Esophagus muscularis mucosa (tissue), 4 donors: ENCODE data around the gene PAF1.

Experiments used
- EP300 ChIP-seq: sonication (generic); formaldehyde crosslinking; IDR thresholded peaks from one replicate; pipeline ENCODE4 v1.6.1; 2017; ENCODE audit warnings: antibody characterized with exemption
- POLR2AphosphoS5 ChIP-seq, 2 donors: sonication (generic); formaldehyde crosslinking; IDR thresholded peaks; one replicate each; pipeline ENCODE4 v1.6.1; 2017; ENCODE audit warnings: antibody characterized with exemption in 2 of 2
- TF ChIP-seq, protein P1 (sequence below), 3 experiments: fragments of 200-600 bp in 2 of 3; fragments of 450-650 bp in 1 of 3; sonication (generic) in 2 of 3; IDR thresholded peaks; one replicate each; pipeline ENCODE4 v1.5.1; 2017 to 2019; ENCODE audit warnings: antibody characterized with exemption in 3 of 3, mild to moderate bottlenecking in 2 of 3, moderate library complexity in 1 of 3

DNA sequence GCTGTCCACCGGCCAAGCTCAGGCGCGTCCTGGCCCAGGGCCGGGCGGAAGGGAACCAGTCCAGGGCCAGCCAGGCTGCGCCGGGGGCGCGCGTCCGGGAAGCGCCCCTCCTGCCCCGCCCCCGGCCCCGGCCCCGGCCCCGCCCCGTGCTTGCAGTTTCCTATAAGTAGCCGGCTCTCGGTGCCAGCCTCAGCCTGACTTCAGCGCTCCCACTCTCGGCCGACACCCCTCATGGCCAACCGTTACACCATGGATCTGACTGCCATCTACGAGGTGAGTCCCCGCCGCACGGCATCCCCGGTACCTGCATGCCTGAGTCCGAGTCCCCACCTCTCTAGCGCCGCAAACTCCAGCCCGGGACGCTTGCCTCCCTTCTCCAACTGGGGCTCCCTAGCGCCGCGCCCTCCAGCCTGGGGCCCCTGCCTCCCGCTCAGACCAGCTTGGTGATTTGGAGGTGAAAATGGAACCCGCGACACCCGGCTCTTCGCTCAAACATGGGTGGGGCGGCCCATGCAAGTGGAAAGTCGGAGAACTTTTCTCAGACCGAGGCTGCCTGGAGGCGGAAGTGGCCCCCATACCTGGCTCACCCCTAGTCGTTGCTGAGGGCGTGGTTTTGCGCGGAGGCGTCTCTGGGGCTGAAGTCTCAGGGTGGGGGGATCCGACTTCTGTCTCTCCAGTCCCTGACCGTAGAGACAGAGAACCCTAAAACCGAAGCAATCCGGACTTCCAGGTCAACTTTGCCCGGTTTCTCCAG, 15.9 kb upstream of the PAF1 start, which contains the start of gene ZFP36:
- TF ChIP-seq, protein P1, sequence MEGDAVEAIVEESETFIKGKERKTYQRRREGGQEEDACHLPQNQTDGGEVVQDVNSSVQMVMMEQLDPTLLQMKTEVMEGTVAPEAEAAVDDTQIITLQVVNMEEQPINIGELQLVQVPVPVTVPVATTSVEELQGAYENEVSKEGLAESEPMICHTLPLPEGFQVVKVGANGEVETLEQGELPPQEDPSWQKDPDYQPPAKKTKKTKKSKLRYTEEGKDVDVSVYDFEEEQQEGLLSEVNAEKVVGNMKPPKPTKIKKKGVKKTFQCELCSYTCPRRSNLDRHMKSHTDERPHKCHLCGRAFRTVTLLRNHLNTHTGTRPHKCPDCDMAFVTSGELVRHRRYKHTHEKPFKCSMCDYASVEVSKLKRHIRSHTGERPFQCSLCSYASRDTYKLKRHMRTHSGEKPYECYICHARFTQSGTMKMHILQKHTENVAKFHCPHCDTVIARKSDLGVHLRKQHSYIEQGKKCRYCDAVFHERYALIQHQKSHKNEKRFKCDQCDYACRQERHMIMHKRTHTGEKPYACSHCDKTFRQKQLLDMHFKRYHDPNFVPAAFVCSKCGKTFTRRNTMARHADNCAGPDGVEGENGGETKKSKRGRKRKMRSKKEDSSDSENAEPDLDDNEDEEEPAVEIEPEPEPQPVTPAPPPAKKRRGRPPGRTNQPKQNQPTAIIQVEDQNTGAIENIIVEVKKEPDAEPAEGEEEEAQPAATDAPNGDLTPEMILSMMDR (IDR thresholded peaks at IDR 0.05) = no peak
- TF ChIP-seq POLR2AphosphoS5 (IDR thresholded peaks at IDR 0.05) (peak in 1 of 2 donors; percentile 98), EP300 (no peak)
